GM18520 (cell line): Measurements from ENCODE around the gene PHKA1.
A peak's percentile ranks its signal among the peaks of the same experiment; 100 is the strongest.
"Not testable (repeated sequence)": the region's sequence is repeated elsewhere in the genome, so short reads cannot be mapped to it uniquely, and the experiment has no call there.

Experiments
- ATAC-seq: cut with Tn5 transposase; IDR thresholded peaks from one replicate; pipeline ENCODE4 v1.9.1; 2021; ENCODE audit not compliant: unreplicated experiment

The PHKA1 gene

DNA sequence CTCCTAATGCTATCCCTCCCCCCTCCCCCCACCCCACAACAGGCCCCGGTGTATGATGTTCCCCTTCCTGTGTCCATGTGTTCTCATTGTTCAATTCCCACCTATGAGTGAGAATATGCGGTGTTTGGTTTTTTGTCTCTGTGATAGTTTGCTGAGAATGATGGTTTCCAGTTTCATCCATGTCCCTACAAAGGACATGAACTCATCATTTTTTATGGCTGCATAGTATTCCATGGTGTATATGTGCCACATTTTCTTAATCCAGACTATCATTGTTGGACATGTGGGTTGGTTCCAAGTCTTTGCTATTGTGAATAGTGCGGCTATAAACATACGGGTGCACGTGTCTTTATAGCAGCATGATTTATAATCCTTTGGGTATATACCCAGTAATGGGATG is 44.6 kb downstream of the PHKA1 start:
- ATAC-seq = not testable (repeated sequence)

DNA sequence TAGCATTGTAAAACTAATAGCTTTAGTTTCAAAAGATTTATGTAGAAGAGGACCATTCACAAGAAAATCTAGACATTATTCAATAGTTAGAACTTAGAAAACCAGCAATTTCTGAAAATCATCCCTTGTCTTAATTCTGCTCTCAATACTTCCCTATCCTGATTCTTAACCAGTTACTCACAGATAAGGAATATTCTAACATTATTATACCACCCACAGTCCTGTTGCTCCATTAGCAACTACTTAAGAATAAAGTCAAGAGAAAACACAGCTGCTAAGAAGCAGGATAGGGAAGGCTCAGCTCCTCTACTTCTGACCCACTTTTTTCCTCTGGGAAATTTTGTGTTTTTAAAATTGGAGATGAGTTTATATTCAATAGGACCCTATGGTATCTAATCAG is 47.7 kb downstream of the PHKA1 start:
- ATAC-seq = no peak

DNA sequence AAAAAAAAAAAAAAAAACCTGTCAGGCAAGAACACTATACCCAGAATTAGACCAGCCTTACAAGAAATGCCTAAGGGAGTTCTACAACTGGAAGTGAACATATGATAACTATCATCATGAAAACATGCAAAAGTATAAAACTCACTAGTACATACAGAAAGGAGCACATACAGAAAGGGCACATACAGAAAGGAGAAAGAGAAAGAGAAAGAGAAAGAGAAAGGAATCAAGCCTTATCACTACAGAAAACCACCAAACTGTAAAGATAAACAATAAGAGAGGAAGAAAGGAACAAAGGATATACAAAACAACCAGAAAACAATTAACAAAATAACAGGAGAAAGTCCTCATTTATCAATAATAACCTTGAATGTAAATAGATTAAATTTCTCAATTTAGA is 50.4 kb downstream of the PHKA1 start:
- no peak for ATAC-seq

DNA sequence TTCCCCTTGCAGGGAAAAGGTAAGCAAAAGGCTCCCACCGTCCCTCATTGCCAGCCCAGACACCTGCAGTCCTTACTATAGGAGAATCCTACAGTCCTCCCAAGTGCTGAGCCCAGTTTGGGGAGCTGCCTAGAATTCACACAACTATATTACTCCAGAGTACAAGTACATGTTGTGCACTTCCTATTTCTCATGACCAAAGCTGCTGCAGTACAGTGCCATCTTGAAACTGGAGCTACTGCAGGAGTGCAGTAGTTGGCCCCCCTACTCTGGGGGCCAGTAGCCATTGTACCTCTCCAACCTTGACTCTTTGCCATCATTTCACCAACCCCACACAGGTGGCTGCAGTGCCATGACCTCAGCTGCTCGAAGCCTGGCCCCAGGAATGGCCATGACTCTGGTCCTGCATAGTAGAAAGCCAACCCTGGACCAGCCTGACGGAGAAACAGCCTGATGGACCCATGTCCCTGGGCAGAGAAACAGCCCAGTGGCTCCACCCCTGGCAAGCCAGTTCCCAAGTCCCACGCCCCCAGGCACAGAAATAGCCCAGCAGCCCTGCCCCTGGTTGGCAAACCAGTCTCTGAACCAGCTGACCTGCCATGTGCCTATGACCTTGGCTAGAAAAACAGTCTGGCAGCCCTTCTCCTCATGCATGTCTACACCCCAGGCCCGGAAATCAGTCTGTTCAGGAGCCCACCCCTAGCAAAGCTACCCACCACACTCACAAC is 51.9 kb downstream of the PHKA1 start:
- no peak for ATAC-seq

DNA sequence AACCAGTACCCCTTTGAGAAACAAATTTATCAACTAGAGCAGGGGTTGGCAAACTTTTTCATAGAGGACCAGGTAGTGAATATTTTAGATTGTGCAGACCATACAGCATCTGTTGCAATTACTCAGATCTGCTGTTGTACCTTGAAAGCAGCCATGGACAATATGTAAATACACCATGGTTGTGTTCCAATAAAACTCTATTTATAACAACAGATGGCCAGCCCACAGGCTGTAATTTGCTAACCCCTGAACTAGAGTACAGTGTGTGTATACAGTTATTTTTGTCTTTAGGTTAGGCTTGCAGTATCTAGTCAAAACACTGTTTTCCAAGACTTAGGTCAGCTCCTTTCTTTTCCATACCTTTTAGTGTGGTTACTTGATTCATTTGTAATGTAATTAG is 54.4 kb downstream of the PHKA1 start:
- no peak for ATAC-seq

DNA sequence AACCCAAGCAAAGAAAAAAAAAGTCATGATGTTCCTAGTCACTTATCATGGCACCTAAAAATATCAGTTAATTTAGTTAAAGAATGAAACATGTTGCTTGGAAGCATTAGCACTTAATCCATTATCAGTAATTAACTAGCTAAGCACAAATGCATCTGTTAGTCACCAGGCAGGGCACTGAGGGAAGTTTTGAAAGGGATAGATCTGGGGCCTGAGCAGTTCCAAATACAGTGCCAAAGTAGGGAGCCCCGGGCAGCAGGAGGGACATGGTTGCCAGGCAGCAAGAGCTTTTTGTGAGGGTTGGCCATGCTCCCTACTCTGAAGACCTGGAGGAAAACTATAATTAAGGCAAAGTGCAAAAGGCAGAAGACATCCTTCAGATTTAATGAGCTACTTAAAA is 62.0 kb downstream of the PHKA1 start:
- no peak for ATAC-seq

DNA sequence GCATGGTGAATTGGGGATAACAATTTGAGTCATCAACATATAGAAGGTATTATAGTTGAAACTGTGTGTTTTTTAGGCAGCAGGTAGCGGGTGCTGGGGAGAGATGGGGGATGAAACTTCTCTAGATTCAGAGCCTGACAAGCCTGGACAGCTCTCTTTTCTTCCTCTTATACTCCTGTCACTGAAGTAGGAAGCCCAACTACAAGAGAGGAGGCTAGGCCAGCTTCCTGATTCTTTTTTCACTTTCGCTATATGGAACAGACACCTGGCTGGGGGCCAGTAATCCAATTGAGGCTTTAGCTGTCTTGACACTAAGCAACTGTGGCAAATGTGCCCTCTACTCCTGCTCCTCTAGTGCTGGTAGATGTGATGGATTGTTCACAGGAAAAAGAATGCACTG is 69.2 kb downstream of the PHKA1 start:
- ATAC-seq = no peak

DNA sequence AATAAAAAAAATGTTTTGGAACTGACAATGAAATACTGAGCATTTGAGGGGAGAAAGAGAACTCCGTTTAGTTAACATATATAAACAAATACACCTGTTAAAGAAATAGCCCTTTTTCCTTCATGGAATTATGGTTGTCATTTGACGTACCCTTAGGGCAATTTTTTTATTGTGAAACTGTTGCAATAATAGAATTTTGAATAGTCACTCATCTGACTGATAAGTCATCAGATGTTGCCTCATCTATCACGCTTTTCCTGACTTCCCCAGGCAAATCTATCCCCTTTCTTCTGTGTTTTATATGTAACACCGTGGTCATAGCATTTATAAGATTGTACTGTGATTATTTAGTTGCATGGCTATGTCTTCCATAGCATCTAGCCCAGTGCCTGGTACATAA is 72.5 kb downstream of the PHKA1 start:
- no peak for ATAC-seq

DNA sequence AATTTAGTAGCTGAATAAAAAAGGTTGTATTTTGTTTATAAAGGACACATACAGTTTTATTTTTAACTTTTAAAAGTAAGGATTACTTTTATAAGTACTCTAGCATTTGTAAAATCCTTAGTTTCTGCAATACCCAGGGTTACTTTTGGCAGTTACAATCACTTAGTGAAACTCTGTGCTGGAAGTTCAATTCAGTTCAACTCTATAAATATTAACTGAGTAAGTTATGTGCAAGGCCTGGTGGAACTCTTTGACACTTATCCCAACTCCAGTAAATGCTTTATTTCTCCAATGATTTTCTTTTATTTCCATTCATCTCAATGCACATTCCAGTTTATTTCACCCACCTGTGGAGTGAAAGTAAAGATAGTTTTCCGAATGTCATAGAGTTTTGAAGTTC is 78.2 kb downstream of the PHKA1 start:
- no peak for ATAC-seq

DNA sequence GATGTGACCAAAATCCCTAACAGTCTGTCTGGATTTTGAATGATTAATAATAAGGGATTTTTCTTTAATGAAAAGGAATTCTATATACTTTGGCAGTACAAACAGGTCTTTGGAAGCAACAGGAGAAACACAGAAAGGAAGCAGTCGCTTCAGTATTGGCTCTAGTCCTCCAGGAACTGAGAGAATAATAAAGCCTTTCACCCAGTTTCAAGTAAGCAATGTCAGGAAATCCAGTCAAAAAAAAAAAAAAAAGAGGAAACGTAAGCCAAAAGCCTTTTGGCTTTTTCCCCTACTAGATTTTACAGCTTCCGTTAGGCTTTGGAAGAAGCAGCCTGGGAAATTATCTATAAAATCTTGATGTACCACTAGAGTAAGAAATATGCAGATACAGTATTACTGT is 79.8 kb downstream of the PHKA1 start:
- ATAC-seq = no peak

DNA sequence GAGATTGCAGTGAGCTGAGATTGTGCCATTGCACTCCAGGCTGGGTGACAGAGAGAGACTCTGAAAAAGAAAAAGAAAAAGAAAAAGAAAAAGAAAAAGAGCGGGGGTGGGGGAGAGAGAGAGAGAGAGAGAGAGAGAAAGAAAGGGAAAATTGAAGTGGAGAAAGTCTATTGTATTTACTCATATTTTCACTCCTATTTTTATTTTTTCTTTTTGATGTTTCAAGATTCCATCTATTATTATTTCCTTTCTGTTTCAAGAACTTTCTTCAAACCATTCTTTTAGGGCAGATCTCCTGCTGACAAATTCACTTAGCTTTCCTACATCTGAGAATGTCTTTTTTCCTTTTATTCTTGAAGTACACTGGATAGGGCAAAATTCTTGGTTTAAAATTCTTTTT is 83.9 kb downstream of the PHKA1 start:
- ATAC-seq = no peak

DNA sequence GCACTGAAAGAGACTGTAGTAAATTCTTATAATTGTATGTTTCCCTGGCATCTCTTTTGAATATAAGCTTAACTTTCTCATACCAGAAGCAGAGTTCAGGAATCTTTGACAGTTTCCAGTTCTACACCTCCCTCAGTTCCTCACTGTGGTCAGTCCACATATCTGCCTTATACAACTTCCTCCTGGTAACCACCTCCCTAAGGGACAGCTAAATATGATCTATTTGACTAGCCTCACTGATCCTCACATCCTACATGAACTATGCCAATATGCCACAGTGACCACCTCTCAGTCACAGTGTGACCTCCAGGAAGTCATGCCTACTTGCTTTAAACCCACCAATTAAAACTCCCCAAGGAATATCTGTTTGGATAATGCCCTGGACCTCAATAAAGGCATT is 89.9 kb downstream of the PHKA1 start:
- no peak for ATAC-seq

DNA sequence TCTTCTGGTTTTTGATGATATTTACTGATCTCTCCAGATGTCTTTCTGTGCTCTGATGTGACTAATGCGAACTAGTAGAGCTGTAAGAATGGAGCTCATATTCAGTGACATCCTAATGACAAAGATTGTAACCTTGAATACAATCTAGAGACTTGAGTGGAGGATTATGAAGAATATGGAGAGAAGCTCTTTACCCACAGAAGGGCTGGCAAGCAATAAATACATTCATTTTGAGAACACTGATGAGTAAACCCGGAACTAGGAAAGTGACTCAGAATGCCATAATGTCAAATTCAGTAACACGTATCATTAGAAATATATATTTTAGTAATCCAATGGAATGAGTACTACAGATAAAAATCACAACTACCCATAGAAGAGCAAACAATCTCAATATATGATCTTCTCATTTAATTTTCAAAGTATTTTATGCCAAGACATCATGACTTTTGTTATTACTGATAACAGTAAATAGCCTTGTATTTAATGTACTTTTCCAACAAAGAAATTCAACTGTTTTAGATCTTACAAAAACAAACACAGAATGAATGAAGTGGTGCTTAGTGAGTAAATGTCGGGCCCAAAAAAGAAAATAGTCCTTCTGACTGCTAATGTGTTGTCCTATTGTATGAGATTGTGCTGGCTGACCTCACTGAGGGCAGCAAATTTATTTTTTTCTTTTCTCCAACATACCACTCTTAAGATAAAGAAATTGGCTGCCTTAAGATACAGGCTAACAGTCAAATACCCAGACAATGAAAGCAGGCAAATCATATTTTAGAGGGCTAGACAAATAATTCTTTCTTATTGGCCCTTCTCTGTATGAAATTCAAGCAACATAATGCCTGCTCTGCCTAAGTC is 92.3 kb downstream of the PHKA1 start:
- peak; percentile 91 for ATAC-seq

DNA sequence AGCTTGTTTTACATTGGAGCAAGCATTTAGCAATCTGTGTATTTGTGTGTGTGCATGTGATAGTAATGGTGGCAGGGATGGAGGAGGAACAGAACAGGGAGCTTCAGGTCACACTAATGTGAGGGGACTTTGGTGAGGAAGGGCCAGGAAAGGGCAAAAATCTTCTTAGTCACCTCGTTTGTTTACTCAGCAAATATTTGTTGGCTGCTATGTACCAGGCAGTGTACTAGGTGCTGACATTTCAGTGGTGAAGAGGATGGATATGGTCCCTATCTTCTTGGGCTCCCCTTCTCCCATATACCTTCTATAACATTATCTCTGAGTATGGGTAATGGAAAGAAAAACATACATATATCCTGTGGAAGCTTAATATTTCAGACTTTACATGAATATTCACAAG is 92.9 kb downstream of the PHKA1 start:
- peak; percentile 5 for ATAC-seq

DNA sequence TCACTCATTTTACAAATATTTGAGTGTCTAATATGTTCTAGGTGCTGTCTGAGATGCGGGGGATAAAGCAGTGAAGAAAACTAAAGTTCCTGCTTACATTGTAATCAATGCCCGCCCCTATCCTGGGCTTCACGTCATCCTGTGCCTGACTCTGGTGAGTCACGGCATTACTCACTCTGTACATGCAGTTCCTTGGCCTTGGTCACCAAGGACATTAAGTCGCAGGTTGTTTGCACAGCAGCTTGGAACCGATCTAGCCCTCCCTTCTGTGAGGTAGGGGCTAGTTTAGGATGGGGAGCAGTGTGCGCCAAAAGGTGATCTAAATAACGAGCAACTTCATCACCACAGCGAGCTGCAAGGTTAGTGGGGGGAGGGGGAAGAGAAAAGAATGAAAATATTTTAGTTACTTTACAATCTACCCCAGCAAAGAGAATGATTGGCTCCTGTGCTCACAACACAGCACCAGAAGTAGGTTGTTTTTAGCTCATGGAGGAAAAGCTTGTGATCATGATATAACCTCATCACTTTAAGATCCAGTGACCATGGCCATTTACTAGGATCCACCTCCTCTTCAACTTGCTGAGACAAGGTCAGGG is 93.5 kb downstream of the PHKA1 start:
- no peak for ATAC-seq

DNA sequence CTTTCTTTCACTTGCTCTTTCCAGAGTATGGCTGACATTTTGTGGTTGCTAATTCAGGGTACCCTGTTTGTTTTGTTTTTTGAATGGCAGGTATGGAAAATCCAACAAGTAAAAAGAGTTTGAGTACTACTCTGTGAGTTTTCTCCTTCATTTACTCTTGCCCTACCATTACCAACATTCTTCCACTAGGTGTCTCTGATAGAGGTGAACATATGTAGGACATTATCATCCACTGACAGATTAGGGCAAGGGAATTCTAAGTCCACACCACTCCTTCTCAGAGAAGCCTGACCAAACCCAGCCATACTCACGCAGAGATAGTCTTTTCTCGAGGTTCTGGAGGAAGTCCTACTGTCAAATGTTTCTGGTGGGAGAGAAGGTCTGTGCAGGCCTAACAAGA is 104.8 kb downstream of the PHKA1 start:
- no peak for ATAC-seq

DNA sequence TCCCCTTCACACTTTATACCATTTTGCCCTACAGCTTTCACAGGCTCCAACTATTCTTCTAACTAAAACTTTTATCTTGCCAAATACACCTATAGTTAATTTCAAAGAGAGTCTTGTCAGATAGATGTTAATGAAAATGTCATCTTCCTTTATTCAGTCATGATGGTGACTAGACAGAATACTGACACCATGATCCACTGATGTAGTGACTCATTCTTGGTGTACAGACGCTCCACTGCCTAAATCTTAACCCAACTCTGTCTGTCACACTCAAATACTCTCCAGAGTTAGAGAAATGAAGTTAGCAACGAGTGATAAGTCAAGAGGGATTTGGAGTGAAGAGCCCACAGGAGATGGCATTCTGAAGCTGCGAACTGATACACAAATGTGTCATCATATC is 109.4 kb downstream of the PHKA1 start:
- no peak for ATAC-seq

DNA sequence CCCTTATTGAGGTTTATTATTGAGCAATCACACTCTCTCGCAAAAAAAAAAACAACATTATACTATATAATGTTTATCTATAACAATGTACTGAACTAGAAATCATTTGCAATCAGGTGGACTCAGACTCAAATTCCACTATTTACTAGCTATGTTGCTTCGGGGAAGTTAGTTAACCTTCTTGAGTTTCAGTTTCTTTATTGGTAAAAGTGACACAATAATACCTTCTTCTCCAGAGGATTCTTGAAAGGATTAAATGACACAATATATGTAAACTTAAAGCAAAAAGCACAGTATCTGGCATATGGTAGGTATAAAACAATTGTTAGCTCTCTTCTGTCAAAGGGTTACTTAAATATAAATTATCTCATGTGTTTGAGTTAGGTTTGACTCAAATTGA is 110.0 kb downstream of the PHKA1 start:
- ATAC-seq = no peak

DNA sequence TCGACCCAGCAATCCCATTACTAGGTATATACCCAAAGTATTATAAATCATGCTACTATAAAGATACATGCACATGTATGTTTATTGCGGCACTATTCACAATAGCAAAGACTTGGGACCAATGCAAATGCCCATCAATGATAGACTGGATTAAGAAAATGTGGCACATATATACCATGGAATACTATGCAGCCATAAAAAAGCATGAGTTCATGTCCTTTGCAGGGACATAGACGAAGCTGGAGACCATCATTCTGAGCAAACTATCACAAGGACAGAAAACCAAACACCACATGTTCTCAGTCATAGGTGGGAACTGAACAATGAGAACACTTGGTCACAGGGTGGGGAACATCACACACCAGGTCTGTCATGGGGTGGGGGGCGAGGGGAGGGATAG is 123.1 kb downstream of the PHKA1 start:
- not testable (repeated sequence) for ATAC-seq

DNA sequence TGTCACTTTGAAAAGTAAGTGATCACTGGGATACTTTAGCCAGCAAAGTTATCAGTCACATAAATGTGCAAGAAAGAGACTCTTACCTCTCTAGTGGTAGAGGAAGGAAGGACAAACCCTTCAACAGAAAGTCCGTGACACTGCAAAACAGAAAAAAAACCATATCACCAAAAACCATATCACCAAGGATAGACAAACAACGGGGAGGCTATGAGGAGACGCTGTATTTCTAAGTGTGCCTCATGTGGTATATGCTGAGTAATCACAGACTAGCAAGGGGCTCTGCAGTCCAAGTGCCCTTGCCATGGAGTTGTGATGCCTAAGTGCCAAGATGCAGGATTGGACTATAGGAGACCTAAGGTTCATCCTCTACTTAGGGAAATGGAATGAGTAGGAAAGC is 129.9 kb downstream of the PHKA1 start:
- no peak for ATAC-seq

DNA sequence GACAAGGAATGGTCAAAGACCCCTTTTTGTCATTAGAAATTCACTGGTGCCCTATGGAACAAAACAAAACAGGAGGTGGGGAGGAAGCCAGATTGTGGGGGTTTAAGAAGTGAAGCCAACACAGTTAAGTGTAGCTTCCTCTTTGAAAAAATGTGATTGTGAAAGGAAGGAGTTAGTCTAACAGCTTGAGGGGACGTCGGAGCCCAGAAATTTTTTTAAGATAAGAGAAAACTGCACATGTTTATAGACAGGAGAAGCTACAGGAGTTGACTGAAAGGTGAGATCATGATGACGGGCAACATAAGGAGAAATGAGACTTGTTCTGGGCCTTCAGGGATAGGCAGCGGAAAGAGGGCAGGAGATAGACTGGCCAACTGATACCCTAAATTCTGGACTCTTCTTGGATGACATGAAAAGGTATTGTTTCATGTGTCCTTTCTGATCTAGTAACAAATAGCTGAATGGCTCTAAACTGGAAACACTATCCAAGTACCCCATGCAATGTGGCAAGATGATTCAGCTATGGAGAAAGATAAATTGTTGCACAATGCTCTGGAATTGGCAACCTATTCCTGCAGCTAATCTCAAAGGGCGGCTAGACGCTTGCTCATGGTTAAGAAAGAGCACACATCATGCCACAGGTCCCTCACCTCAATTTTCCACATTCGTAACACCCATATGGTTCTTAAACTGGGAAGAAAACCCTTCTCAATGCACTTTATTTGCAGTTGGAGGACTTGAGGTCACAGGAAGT is 137.8 kb downstream of the PHKA1 start:
- no peak for ATAC-seq

DNA sequence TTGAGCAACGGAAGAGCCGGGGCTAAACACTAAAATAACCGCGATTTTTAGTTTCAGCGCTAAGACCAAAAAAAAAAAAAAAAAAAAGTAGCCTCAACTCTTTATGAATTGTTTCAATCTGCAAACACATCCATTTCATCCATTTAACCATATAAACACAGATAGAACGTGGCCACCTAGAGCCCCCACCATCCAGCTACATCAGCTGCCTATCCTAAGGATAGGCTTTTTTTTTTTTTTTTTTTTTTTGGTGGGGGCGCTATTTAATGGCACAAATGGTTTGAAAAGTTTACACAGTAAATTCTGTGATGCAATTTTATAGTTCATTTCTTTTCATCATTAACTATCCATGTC is 141.0 kb downstream of the PHKA1 start:
- ATAC-seq = no peak
